ENCODE results near the gene ABHD3. TPM values are rescaled to one million over a fixed set of nuclear protein-coding genes. Genes with fewer than 3 reads are reported as not detected.
"Not testable (repeated sequence)": the region's sequence is repeated elsewhere in the genome, so short reads cannot be mapped to it uniquely, and the experiment has no call there.

ABHD3 gene
- total RNA-seq, 2 experiments from 2014 or later, result 13.7 to 14.3 TPM

DNA sequence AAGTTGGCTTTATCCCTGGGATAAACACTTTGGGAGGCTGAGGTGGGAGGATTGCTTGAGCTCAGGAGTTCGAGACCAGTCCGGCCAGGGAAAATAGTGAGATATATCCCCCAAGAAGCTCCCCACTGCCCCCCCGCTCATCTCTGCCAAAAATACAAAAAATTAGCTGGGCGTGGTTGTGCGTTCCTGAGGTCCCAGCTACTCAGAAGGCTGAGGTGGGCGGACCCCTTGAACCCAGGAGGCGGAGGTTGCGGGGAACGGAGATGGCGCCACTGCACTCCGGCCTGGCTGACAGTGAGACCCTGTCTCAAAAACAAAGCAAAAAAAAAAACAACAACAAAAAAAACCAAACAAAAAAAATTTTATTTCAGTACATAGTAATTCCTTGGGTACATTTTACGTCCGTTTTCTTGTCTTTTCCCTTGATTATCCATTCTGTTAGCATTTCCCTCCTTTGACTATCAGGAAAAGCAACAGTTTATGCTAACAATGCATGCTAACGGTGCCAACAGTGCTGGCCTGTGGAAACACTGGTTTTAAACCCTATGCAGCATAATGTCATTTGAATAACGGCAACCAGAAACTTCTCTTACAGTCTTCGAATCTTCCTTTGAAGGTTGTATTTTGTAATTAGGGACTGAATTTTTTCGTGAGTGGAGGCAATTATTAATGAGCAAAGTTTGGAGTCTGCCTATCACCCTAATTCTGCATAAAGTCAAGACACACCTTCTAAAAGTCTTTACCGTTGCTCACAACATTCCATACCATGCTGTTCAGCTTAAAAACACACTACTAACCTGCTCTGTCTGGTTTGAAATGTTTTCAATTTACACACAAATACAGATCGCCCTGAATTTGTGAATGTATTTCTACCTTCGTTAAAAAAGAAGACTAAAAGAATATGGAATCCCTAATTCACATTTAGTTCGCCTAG is 35.3 kb upstream of the ABHD3 start:
- Mint-ChIP-seq H3K27ac (peak overlapping the region; percentile 96), H3K4me3 (peak overlapping the region; percentile 93), H3K36me3 (ENCODE audit: low read depth) (peaks cover 5% of the 10 kb centered on the region), H3K9me3 (ENCODE audit: low read depth) (no peaks in the 10 kb centered on the region), H3K27me3 (no peaks in the 10 kb centered on the region), H3K4me1 (peaks cover 32% of the 10 kb centered on the region)
- POLR2A ChIA-PET, result interaction anchor here (0.6 to 2.6 kb wide), 5 partner anchors 14 to 162 kb away, joined by 3 to 13 read pairs (median 7); partner anchors contain the start of genes ABHD3 and ESCO1
- intact Hi-C loops (cut with DNase I, micrococcal nuclease), result loop anchor here (1.0 to 5.0 kb wide), 7 partner anchors 36 to 629 kb away; partner anchors contain the start of genes ABHD3 (in 2 of the 2), SNRPD1 (in 2 of the 2), ESCO1 (in 1 of the 2) and ROCK1 (in 1 of the 2)
- DNase-seq, result no peak
- CTCF ChIA-PET, result interaction anchor here (0.6 to 3.0 kb wide), 6 partner anchors 9 to 1392 kb away, joined by 3 to 10 read pairs (median 4); partner anchors contain the start of genes ESCO1 and SNRPD1
- ATAC-seq, result peak; percentile 6

DNA sequence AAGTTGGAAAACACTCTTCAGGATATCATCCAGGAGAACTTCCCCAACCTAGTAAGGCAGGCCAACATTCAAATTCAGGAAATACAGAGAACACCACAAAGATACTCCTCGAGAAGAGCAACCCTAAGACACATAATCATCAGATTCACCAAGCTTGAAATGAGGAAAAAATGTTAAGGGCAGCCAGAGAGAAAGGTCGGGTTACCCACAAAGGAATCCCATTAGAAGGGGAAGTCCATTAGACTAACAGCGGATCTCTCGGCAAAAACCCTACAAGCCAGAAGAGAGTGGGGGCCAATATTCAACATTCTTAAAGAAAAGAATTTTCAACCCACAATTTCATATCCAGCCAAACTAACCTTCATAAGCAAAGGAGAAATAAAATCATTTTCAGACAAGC is 32.4 kb upstream of the ABHD3 start:
- H3K36me3 Mint-ChIP-seq (ENCODE audit: low read depth); H3K4me1 Mint-ChIP-seq; H3K9me3 Mint-ChIP-seq (ENCODE audit: low read depth); intact Hi-C loops (cut with DNase I, micrococcal nuclease); H3K4me3 Mint-ChIP-seq; ATAC-seq; DNase-seq; POLR2A ChIA-PET; CTCF ChIA-PET; H3K27me3 Mint-ChIP-seq; H3K27ac Mint-ChIP-seq: not testable (repeated sequence)

DNA sequence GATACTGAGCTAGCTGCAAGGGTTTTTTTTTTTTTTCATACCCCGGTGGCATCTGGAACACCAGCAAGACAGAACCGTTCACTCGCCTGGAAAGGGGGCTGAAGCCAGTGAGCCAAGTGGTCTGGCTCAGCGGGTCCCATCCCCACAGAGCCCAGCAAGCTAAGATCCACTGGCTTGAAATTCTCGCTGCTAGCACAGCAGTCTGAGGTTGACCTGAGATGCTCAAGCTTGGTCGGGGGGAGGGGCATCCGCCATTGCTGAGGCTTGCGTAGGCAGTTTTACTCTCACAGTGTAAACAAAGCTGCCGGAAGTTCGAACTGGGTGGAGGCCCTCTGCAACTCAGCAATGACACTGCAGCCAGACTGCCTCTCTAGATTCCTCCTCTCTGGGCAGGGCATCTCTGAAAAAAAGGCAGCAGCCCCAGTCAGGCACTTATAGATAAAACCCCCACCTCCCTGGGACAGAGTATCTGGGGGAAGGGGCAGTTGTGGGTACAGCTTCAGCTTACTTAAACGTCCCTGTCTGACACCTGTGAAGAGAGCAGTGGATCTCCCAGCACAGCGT is 31.0 kb upstream of the ABHD3 start:
- CTCF ChIA-PET, result interaction anchor here (0.9 kb wide), 1 partner anchor 61 kb away, joined by 3 read pairs; no protein-coding TSS in a partner anchor
- DNase-seq, result peak; percentile 57
- Mint-ChIP-seq H3K27me3 (no peaks in the 10 kb centered on the region), H3K4me3 (no peak overlapping the region), H3K4me1 (peaks cover 7% of the 10 kb centered on the region), H3K36me3 (ENCODE audit: low read depth) (peaks cover 3% of the 10 kb centered on the region), H3K27ac (peak overlapping the region; percentile 58), H3K9me3 (ENCODE audit: low read depth) (no peaks in the 10 kb centered on the region)
- no peak for ATAC-seq
- intact Hi-C loops (cut with DNase I, micrococcal nuclease), result no loop called here
- POLR2A ChIA-PET, result no interaction called here

DNA sequence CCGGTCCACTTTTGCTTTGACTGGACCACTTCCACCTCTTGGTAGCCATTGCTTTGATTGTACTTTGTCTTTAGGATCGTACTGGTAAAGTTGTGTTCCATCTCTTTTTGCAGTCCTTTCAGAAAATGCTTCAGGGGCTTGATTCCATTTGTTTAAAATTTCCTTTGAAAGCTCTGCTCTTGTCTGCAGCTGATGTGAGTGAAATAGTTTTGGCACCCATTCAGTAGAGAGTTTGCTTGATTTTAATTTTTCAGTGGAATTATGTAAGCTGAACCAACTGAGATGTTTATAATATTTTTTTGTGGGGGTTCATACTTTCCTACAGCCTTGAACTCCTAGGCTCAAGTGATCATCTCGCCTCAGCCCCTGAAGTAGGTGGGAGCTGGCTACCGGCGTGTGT is 28.4 kb upstream of the ABHD3 start:
- DNase-seq, result no peak
- ATAC-seq, result no peak
- Mint-ChIP-seq H3K27ac (no peak overlapping the region), H3K4me1 (no peaks in the 10 kb centered on the region), H3K27me3 (no peaks in the 10 kb centered on the region), H3K9me3 (ENCODE audit: low read depth) (no peaks in the 10 kb centered on the region), H3K4me3 (no peak overlapping the region), H3K36me3 (ENCODE audit: low read depth) (peaks cover 3% of the 10 kb centered on the region)
- intact Hi-C loops (cut with DNase I, micrococcal nuclease), result no loop called here
- CTCF ChIA-PET, result interaction anchor here (0.7 to 1.3 kb wide), 2 partner anchors 13 to 124 kb away, joined by 3 read pairs; no protein-coding TSS in a partner anchor
- POLR2A ChIA-PET, result no interaction called here

DNA sequence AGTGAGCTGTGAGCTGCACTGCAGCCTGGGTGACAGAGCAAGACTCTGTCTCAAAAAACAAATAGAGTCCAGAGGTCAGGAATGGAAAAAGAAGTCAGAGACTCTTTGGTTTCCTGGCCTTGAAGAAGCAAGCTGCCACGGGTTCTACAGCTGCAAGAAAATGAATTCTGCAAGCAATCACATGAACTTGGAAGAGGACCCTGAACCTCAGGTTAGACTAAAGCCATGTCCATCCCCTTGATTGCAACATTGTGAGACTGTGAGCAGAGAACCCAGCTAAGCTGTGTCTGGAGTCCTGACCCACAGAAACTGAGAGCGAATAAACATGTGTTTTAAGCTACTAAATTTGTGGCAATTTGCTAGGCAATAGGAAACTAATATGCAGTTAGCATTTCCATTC is 23.1 kb upstream of the ABHD3 start:
- Mint-ChIP-seq H3K27ac (no peak overlapping the region), H3K9me3 (ENCODE audit: low read depth) (no peaks in the 10 kb centered on the region), H3K27me3 (no peaks in the 10 kb centered on the region), H3K4me3 (no peak overlapping the region), H3K4me1 (no peaks in the 10 kb centered on the region), H3K36me3 (ENCODE audit: low read depth) (no peaks in the 10 kb centered on the region)
- no peak for ATAC-seq
- POLR2A ChIA-PET, result no interaction called here
- CTCF ChIA-PET, result interaction anchor here (1.3 kb wide), 1 partner anchor 25 kb away, joined by 3 read pairs; no protein-coding TSS in a partner anchor
- intact Hi-C loops (cut with DNase I, micrococcal nuclease), result no loop called here
- no peak for DNase-seq

DNA sequence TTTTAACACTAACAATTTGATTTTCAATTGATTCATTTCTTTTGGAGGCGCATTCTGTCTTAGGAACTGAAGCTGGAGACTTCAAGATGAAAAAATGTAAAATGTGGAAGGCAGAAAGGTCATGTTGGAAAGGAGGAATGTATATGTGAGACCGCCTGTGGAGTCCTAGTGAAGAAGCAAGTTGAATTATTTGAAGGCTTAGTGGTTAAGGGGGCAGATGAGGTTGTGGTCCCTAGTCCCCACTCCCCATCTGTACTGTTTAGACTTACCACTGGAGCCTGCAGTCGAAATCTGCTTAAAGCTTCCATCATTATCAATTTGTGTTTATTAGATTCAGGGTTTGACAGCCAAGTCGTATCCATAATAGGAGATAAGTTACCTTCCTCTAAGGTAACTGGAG is 20.6 kb upstream of the ABHD3 start:
- no peak for DNase-seq
- ChIA-PET POLR2A (interaction anchor here (1.4 kb wide), 1 partner anchor 15 kb away, joined by 4 read pairs; the partner anchor contains the start of gene MIB1), CTCF (no interaction called here)
- Mint-ChIP-seq H3K27ac (no peak overlapping the region), H3K4me3 (no peak overlapping the region), H3K36me3 (ENCODE audit: low read depth) (no peaks in the 10 kb centered on the region), H3K4me1 (no peaks in the 10 kb centered on the region), H3K9me3 (ENCODE audit: low read depth) (no peaks in the 10 kb centered on the region), H3K27me3 (no peaks in the 10 kb centered on the region)
- no peak for ATAC-seq
- intact Hi-C loops (cut with DNase I, micrococcal nuclease), result no loop called here

DNA sequence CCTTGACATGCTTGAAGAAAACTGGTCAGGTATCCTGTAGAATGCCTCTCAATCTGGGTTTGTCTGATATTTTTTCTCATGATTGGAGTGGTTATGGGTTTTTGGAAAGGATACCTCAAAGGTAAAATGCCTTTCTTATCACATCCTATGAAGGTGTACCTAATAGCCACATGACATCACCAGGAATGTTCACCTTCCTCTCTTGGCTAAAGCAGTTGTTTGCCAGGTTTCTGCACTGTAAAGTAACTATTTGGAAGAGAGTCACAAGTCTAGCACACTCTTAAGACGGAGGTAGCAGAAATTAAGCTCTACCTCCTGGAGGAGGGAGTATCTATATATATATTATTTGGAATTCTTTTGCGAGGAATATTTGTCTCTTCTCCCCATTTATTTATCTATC is 18.1 kb upstream of the ABHD3 start:
- Mint-ChIP-seq H3K4me3 (no peak overlapping the region), H3K4me1 (no peaks in the 10 kb centered on the region), H3K9me3 (ENCODE audit: low read depth) (no peaks in the 10 kb centered on the region), H3K36me3 (ENCODE audit: low read depth) (no peaks in the 10 kb centered on the region), H3K27me3 (no peaks in the 10 kb centered on the region), H3K27ac (no peak overlapping the region)
- ChIA-PET CTCF (no interaction called here), POLR2A (no interaction called here)
- ATAC-seq (no peak), DNase-seq (no peak)
- intact Hi-C loops (cut with DNase I, micrococcal nuclease), result no loop called here

DNA sequence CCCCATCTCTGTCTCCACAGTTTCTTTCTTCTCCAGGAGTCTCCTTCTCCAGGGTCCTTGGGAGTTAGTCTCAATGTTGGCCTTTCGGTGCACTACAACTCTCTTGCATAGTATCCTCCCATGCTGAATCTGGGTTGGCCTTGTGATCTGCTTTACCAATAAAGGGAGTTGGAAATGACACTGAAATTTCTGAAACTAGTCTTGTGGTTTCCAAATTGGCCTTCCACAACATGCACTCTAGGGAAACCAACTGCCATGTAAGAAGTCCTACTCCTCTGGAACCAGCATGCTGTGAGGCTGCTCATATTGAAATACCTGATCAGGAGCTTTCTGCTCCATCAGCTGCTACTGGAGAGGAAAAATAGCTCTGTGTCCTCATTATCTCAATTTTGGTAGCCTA is 9.9 kb upstream of the ABHD3 start:
- intact Hi-C loops (cut with DNase I, micrococcal nuclease), result no loop called here
- no peak for ATAC-seq

DNA sequence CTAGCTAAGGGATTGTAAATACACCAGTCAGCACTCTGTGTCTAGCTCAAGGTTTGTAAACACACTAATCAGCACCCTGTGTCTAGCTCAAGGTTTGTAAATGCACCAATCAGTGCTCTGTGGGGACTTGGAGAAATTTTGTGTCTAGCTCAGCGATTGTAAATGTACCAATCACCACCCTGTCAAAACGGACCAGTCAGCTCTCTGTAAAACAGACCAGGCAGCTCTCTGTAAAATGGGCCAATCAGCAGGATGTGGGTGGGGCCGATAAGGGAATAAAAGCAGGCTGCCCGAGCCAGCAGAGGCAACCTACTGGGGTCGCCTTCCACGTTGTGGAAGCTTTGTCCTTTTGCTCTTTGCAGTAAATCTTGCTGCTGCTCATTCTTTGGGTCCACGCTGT is 2.6 kb upstream of the ABHD3 start:
- peak; percentile 7 for DNase-seq
- intact Hi-C loops (cut with DNase I, micrococcal nuclease); H3K27ac Mint-ChIP-seq; H3K27me3 Mint-ChIP-seq; H3K9me3 Mint-ChIP-seq (ENCODE audit: low read depth); POLR2A ChIA-PET; ATAC-seq; H3K36me3 Mint-ChIP-seq (ENCODE audit: low read depth); H3K4me3 Mint-ChIP-seq: not testable (repeated sequence)
- peaks cover 24% of the 10 kb centered on the region for H3K4me1 Mint-ChIP-seq
- CTCF ChIA-PET, result interaction anchor here (0.6 to 1.1 kb wide), 2 partner anchors 9 to 82 kb away, joined by 3 read pairs; no protein-coding TSS in a partner anchor

More for the DNA sequence above, 9.9 kb upstream of the ABHD3 start:
- POLR2A ChIA-PET, result no interaction called here
- Mint-ChIP-seq H3K27me3 (no peaks in the 10 kb centered on the region), H3K27ac (no peak overlapping the region), H3K9me3 (ENCODE audit: low read depth) (peaks cover 6% of the 10 kb centered on the region), H3K4me1 (peaks cover 2% of the 10 kb centered on the region), H3K36me3 (ENCODE audit: low read depth) (no peaks in the 10 kb centered on the region), H3K4me3 (no peak overlapping the region)
- CTCF ChIA-PET, result no interaction called here
- DNase-seq, result no peak

DNA sequence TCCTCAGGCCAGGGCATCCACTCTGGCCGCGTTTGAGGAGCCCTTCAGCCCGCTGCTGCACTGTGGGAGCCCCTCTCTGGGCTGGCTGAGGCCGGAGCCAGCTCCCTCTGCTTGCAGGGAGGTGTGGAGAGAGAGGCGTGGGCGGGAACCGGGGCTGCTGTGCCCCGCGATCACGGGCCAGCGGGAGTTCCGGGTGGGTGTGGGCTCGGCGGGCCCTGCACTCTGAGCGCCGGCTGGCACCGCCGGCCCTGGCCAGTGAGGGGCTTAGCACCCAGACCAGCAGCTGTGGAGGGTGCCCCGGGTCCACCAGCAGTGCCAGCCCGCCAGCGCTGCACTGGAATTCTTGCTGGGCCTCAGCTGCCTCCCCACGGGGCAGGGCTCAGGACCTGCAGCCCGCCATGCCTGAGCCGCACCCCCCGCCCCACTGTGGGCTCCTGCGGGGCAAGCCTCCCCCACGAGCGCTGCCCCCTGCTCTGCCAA is 1.9 kb upstream of the ABHD3 start:
- ATAC-seq, result no peak
- Mint-ChIP-seq H3K4me1 (peaks cover 24% of the 10 kb centered on the region), H3K36me3 (ENCODE audit: low read depth) (peaks cover 6% of the 10 kb centered on the region), H3K27me3 (no peaks in the 10 kb centered on the region), H3K9me3 (ENCODE audit: low read depth) (no peaks in the 10 kb centered on the region), H3K4me3 (no peak overlapping the region), H3K27ac (no peak overlapping the region)
- intact Hi-C loops (cut with DNase I, micrococcal nuclease), result no loop called here
- ChIA-PET CTCF (no interaction called here), POLR2A (no interaction called here)
- no peak for DNase-seq

DNA sequence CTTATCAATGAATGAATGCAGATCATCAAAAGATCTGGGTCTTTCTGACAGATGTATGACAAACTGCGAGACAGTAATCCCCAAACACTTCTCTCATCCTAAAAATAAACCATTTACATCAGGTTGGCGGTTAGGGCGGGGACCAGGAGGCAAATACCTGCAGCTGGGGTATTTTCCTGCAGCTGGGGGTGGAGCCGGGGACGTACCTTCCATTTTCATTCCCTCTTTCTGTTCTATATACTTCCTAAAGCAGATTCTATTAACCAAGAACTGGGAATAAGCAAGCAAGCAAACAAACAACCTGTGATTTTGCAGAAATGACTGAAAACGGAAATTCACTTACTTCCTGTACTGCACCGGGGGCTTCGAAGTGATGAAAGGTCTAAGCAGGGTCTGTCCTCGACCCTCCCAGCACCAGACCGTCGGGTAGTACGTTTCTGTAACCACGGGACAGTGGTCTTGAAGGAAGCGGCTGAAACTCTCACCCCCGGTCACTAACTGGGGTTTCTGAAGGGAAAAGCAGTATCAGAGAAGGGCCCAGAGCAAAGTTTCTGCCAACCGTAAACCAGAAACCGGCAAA is 1.2 kb downstream of the ABHD3 start:
- Mint-ChIP-seq H3K4me3 (peak overlapping the region; percentile 87), H3K9me3 (ENCODE audit: low read depth) (no peaks in the 10 kb centered on the region), H3K36me3 (ENCODE audit: low read depth) (peaks cover 16% of the 10 kb centered on the region), H3K27me3 (no peaks in the 10 kb centered on the region), H3K27ac (peak overlapping the region; percentile 93), H3K4me1 (peaks cover 17% of the 10 kb centered on the region)
- ChIA-PET POLR2A (interaction anchor here (2.2 kb wide), 1 partner anchor 103 kb away, joined by 6 read pairs; the partner anchor contains the start of gene ESCO1), CTCF (interaction anchor here (2.2 kb wide), 1 partner anchor 91 kb away, joined by 12 read pairs; the partner anchor contains the start of gene SNRPD1)
- ATAC-seq, result no peak
- intact Hi-C loops (cut with DNase I, micrococcal nuclease), result loop anchor here (1.0 to 5.0 kb wide), 2 partner anchors 21 to 76 kb away; no protein-coding TSS in a partner anchor
- peak; percentile 66 for DNase-seq
